ENCODE results near the gene DCP1A.
A peak's percentile ranks its signal among the peaks of the same experiment; 100 is the strongest.

The DCP1A gene

DNA sequence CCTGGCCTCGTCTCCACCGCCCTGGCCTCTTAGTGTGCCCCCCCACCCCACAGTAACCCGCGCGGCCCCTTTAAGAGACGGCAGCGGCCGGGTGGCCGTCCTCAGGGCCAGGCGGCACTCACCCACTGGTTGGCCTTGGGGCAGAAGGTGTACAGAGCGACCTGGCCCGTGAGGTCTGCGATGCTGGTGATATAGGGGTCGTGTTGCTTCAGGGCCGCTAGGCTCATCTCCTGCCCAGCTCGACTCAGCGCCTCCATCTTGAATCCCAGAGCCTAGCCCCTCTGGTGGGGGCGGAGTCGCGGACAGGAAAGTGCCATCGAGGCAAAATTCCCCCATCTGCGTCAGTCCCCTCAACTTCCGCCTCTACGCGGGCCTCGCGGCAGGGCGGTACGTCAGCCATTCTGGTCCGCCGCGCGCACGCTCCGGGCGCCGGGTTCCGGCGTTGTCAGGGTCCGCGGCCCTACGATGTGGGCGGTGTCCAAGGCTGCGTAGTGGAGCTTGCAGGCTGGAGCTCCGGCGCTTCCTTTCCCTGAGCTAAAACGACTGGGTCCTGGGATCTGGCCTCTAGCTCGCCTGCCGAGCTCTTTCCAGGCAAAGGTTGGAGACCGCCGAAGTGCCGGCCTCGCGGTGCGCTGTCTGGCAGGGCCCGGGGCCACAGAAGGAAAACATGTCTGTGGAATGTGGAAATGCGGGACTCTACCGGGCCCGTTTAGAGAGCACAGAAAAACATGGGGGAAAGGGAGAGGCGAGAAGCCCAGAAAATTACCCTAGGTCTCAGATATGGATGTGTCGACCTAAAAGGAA lies at the start of gene DCP1A:
Gene DCP1A (minus strand): TSS at position 283 of the 804 bp plus-strand sequence. CDS start 26 bp downstream, at position 257.
- DNase-seq (ENCODE audit: low spot score): peak; percentile 94
- CTCF ChIA-PET: no interaction called here
- POLR2A ChIA-PET (ENCODE audit: low non-redundant PET): interaction anchor here (0.5 kb wide), 1 partner anchor 32 kb away, joined by 3 read pairs; no protein-coding TSS in a partner anchor
- no peak for TF ChIP-seq CTCF (conservative IDR thresholded peaks at IDR 0.05; ENCODE audit: low read depth)
- peak within 1 kb of the TSS; percentile 87 for H3K27ac ChIP-seq

- ChIA-PET POLR2A (ENCODE audit: low non-redundant PET) (no interaction called here), CTCF (no interaction called here)
- TF ChIP-seq CTCF (conservative IDR thresholded peaks at IDR 0.05; ENCODE audit: low read depth): no peak
- no peak for DNase-seq (ENCODE audit: low spot score)
- H3K27ac ChIP-seq: no peak overlapping the region
Measured at GRCh38 chr3:53384465-53385423, 37.4 kb upstream of the DCP1A start.

- no peak overlapping the region for H3K27ac ChIP-seq
- no peak for DNase-seq (ENCODE audit: low spot score)
- ChIA-PET CTCF (no interaction called here), POLR2A (ENCODE audit: low non-redundant PET) (no interaction called here)
- TF ChIP-seq CTCF (conservative IDR thresholded peaks at IDR 0.05; ENCODE audit: low read depth): no peak
Measured at GRCh38 chr3:53382106-53382505, 34.8 kb upstream of the DCP1A start.

DNA sequence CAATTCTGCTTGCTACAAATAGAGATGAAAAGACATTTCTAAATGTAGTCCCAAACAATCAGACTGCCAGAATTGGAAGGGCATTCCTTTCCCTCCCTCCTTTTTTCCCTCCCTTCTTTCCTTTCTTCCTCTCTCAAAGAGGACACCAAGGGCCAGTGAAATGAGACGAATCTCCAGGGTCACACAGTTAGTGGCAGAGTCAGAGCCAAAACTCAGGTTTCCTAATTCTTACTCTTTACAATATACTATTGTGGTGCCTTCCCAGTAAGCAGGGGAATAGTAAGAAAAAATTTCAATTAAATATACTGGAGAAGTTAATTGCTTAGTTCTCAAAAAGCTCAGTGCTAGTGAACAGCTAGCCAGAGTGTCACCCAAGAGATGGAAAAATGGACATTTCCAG lies 33.0 kb upstream of the DCP1A start:
- CTCF ChIA-PET: no interaction called here
- TF ChIP-seq CTCF (conservative IDR thresholded peaks at IDR 0.05; ENCODE audit: low read depth): no peak
- POLR2A ChIA-PET (ENCODE audit: low non-redundant PET): no interaction called here
- H3K27ac ChIP-seq: no peak overlapping the region
- DNase-seq (ENCODE audit: low spot score): no peak

- ChIA-PET CTCF (no interaction called here), POLR2A (ENCODE audit: low non-redundant PET) (interaction anchor here (0.6 kb wide), 1 partner anchor 32 kb away, joined by 3 read pairs; no protein-coding TSS in a partner anchor)
- TF ChIP-seq CTCF (conservative IDR thresholded peaks at IDR 0.05; ENCODE audit: low read depth): no peak
- no peak for DNase-seq (ENCODE audit: low spot score)
- no peak overlapping the region for H3K27ac ChIP-seq
Measured at GRCh38 chr3:53379898-53380297, 32.6 kb upstream of the DCP1A start.

DNA sequence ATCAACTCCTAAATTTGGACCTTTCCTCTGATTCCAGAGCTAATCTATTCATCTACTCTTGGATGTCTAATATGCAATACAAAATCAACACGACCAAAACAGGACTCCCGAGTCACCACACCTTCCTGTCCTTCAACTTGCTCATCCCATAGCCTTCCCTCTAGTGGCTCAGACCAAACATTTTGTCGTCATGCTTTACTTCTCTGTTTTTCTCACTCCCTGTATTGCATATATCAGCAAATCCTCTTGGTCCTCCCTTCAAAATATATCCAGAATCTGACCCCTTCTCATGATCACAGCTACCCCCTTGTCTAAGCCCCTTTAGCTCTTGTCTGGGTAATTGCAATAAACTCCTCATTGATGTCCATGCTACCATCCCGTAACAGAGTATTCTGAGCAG lies 30.5 kb upstream of the DCP1A start:
- ChIA-PET POLR2A (ENCODE audit: low non-redundant PET) (no interaction called here), CTCF (no interaction called here)
- DNase-seq (ENCODE audit: low spot score): no peak
- no peak for TF ChIP-seq CTCF (conservative IDR thresholded peaks at IDR 0.05; ENCODE audit: low read depth)
- no peak overlapping the region for H3K27ac ChIP-seq

All from RWPE1 (cell line).